ENCODE data around the gene FBXO21. TPM values are rescaled to one million over a fixed set of nuclear protein-coding genes. Genes with fewer than 3 reads are reported as not detected.

The FBXO21 gene
- total and polyA plus RNA-seq, 2 donors from 2014 or later, result 28.9 to 45.0 TPM

GRCh38 chr12:117093431-117093830, 96.8 kb downstream of the FBXO21 start:
- intact Hi-C loops (cut with DNase I), result no loop called here
- Histone ChIP-seq H3K9me3 (ENCODE audit: control insufficient read depth in 2 of 3, insufficient read depth in 1 of 3, low read length in 3 of 3) (peaks cover 0 to 4% (median 0%) of the 10 kb centered on the region in 3 donors), H3K4me1 (ENCODE audit: control insufficient read depth in 2 of 3, insufficient read depth in 2 of 3, low read depth in 1 of 3, low read length in 3 of 3) (peaks cover 3 to 10% (median 4%) of the 10 kb centered on the region in 3 donors), H3K4me3 (ENCODE audit: low read length in 3 of 3) (no peak overlapping the region), H3K27ac (ENCODE audit: low read depth in 2 of 2, low read length in 2 of 2) (no peak overlapping the region), H3K36me3 (ENCODE audit: control insufficient read depth in 2 of 3, insufficient read depth in 3 of 3, low read length in 3 of 3) (no peaks in the 10 kb centered on the region), H3K9ac (ENCODE audit: low read length in 3 of 3) (no peak overlapping the region), H3K27me3 (ENCODE audit: control insufficient read depth, insufficient read depth, low read length) (peaks cover 11% of the 10 kb centered on the region)
- DNase-seq (peak in 1 of 5 donors; percentile 66), FAIRE-seq (no peak)
- no peak for TF ChIP-seq CTCF (IDR thresholded peaks at IDR 0.05; ENCODE audit: borderline replicate concordance, extremely low read depth, insufficient read depth)

- H3K4me1 ChIP-seq (ENCODE audit: control insufficient read depth in 2 of 3, insufficient read depth in 2 of 3, low read depth in 1 of 3, low read length in 3 of 3), result peaks cover 3 to 10% (median 4%) of the 10 kb centered on the region in 3 donors
- no peak overlapping the region for H3K4me3 ChIP-seq (ENCODE audit: low read length in 3 of 3)
- H3K27ac ChIP-seq (ENCODE audit: low read depth in 2 of 2, low read length in 2 of 2), result peak overlapping the region in 1 of 2 donors; percentile 34
- TF ChIP-seq CTCF (IDR thresholded peaks at IDR 0.05; ENCODE audit: borderline replicate concordance, extremely low read depth, insufficient read depth), result no peak
- H3K36me3 ChIP-seq (ENCODE audit: control insufficient read depth in 2 of 3, insufficient read depth in 3 of 3, low read length in 3 of 3), result no peaks in the 10 kb centered on the region
- H3K9ac ChIP-seq (ENCODE audit: low read length in 3 of 3), result peak overlapping the region in 1 of 3 donors; percentile 19
- peaks cover 0 to 4% (median 0%) of the 10 kb centered on the region in 3 donors for H3K9me3 ChIP-seq (ENCODE audit: control insufficient read depth in 2 of 3, insufficient read depth in 1 of 3, low read length in 3 of 3)
- H3K27me3 ChIP-seq (ENCODE audit: control insufficient read depth, insufficient read depth, low read length), result peaks cover 6% of the 10 kb centered on the region
- DNase-seq, result peak in 1 of 5 donors; percentile 65
- FAIRE-seq, result no peak
- intact Hi-C loops (cut with DNase I), result no loop called here
These were observed 97.4 kb downstream of the FBXO21 start for GRCh38 chr12:117092886-117093285.

GRCh38 chr12:117092511-117092780, 97.8 kb downstream of the FBXO21 start:
- no peak for TF ChIP-seq CTCF (IDR thresholded peaks at IDR 0.05; ENCODE audit: borderline replicate concordance, extremely low read depth, insufficient read depth)
- no peak for DNase-seq
- intact Hi-C loops (cut with DNase I), result no loop called here
- Histone ChIP-seq H3K9ac (ENCODE audit: low read length in 3 of 3) (peak overlapping the region in 1 of 3 donors; percentile 82), H3K4me1 (ENCODE audit: control insufficient read depth in 2 of 3, insufficient read depth in 2 of 3, low read depth in 1 of 3, low read length in 3 of 3) (peaks cover 3 to 10% (median 4%) of the 10 kb centered on the region in 3 donors), H3K27ac (ENCODE audit: low read depth in 2 of 2, low read length in 2 of 2) (peak overlapping the region in 1 of 2 donors; percentile 78), H3K27me3 (ENCODE audit: control insufficient read depth, insufficient read depth, low read length) (peaks cover 5% of the 10 kb centered on the region), H3K9me3 (ENCODE audit: control insufficient read depth in 2 of 3, insufficient read depth in 1 of 3, low read length in 3 of 3) (peaks cover 0 to 4% (median 0%) of the 10 kb centered on the region in 3 donors), H3K36me3 (ENCODE audit: control insufficient read depth in 2 of 3, insufficient read depth in 3 of 3, low read length in 3 of 3) (no peaks in the 10 kb centered on the region), H3K4me3 (ENCODE audit: low read length in 3 of 3) (no peak overlapping the region)
- no peak for FAIRE-seq

Other genes starting within 250 kb of the FBXO21 start
- gene TESC, start 91.1 kb downstream of the FBXO21 start, total RNA-seq, result 92.6 TPM
- gene TESC, start 91.1 kb downstream of the FBXO21 start, polyA plus RNA-seq (ENCODE audit: insufficient read depth, low read depth, low replicate concordance), result 19.1 TPM
- gene NOS1, start 171.2 kb upstream of the FBXO21 start, total RNA-seq, result 6.5 TPM
- 1.3 TPM for gene NOS1, start 171.2 kb upstream of the FBXO21 start, polyA plus RNA-seq (ENCODE audit: insufficient read depth, low read depth, low replicate concordance)